Fibroblast of gingiva (primary cell): ENCODE measurements around the gene SF3B4.
"Not testable (repeated sequence)": the region's sequence is repeated elsewhere in the genome, so short reads cannot be mapped to it uniquely, and the experiment has no call there.

Source experiments
- DNase-seq: peaks from one replicate; pipeline ENCODE4 v3.0.0-alpha.2; 2011; ENCODE audit warnings: low read depth

SF3B4 gene

GRCh38 chr1:149927563-149928400, at the start of gene SF3B4:
Gene SF3B4 (minus strand): TSS chr1:149927803. CDS start chr1:149927759, 44 bp downstream.
- DNase-seq, result peak; percentile 90

GRCh38 chr1:149977345-149977744, 49.7 kb upstream of the SF3B4 start:
- DNase-seq, result no peak

- no peak for DNase-seq
These were observed 44.9 kb upstream of the SF3B4 start for GRCh38 chr1:149972547-149972946.

- no peak for DNase-seq
These were observed 40.0 kb upstream of the SF3B4 start for GRCh38 chr1:149967646-149968045.

GRCh38 chr1:149967041-149967440, 39.4 kb upstream of the SF3B4 start:
- no peak for DNase-seq

GRCh38 chr1:149966405-149966804, 38.8 kb upstream of the SF3B4 start:
- DNase-seq, result no peak

GRCh38 chr1:149965440-149965839, 37.8 kb upstream of the SF3B4 start:
- DNase-seq, result no peak

GRCh38 chr1:149963358-149963757, 35.8 kb upstream of the SF3B4 start:
- DNase-seq, result peak; percentile 50

- DNase-seq, result no peak
These were observed 35.1 kb upstream of the SF3B4 start for GRCh38 chr1:149962736-149963135.

- DNase-seq, result peak; percentile 77
These were observed 34.5 kb upstream of the SF3B4 start for GRCh38 chr1:149962039-149962647.

GRCh38 chr1:149957548-149957947, 29.9 kb upstream of the SF3B4 start:
- DNase-seq, result not testable (repeated sequence)

- no peak for DNase-seq
These were observed 22.3 kb upstream of the SF3B4 start for GRCh38 chr1:149949911-149950310.

- DNase-seq, result no peak
These were observed 17.6 kb upstream of the SF3B4 start for GRCh38 chr1:149945206-149945605.

GRCh38 chr1:149942885-149943284, 15.3 kb upstream of the SF3B4 start:
- DNase-seq, result no peak

GRCh38 chr1:149942207-149942606, 14.6 kb upstream of the SF3B4 start:
- DNase-seq, result no peak

- no peak for DNase-seq
These were observed 12.8 kb upstream of the SF3B4 start for GRCh38 chr1:149940427-149940826.

- DNase-seq, result not testable (repeated sequence)
These were observed 11.0 kb upstream of the SF3B4 start for GRCh38 chr1:149938668-149939003.

- no peak for DNase-seq
These were observed 10.2 kb upstream of the SF3B4 start for GRCh38 chr1:149937759-149938158.

- peak; percentile 43 for DNase-seq
These were observed 9.5 kb upstream of the SF3B4 start for GRCh38 chr1:149936992-149937705.

- peak; percentile 14 for DNase-seq
These were observed 8.8 kb upstream of the SF3B4 start, which contains the start of gene MTMR11 for GRCh38 chr1:149936170-149936991. Gene MTMR11 (minus strand): TSS chr1:149936879. CDS start chr1:149936647, 232 bp downstream.

- DNase-seq, result no peak
These were observed 6.8 kb upstream of the SF3B4 start for GRCh38 chr1:149934356-149934755.

- DNase-seq, result no peak
These were observed 5.6 kb upstream of the SF3B4 start for GRCh38 chr1:149933208-149933607.
